ENCODE data around the gene SRSF5. TPM values are rescaled to one million over a fixed set of nuclear protein-coding genes. Genes with fewer than 3 reads are reported as not detected.
A peak's percentile ranks its signal among the peaks of the same experiment; 100 is the strongest.

The SRSF5 gene
- total and polyA plus RNA-seq, 2 of the 13 experiments (the other 11 are each of a cell fraction or from before 2014, with no cell fraction given) = 189 to 277 TPM

- TF ChIP-seq SAFB2 (CRISPR knock-in tag; IDR thresholded peaks at IDR 0.05; ENCODE audit: borderline replicate concordance, low read depth) (no peak), ZFY (CRISPR knock-in tag; IDR thresholded peaks at IDR 0.05) (peak; percentile 55; the same call in 1 of the 2 replicates), ZNF274 (CRISPR knock-in tag; IDR thresholded peaks at IDR 0.05) (no peak), PRDM4 (CRISPR knock-in tag; IDR thresholded peaks at IDR 0.05; ENCODE audit: borderline replicate concordance) (no peak), ZNF180 (CRISPR knock-in tag; IDR thresholded peaks at IDR 0.05; ENCODE audit: borderline replicate concordance, low read depth) (no peak), ARNTL (CRISPR knock-in tag; IDR thresholded peaks at IDR 0.05) (no peak), ZNF10 (CRISPR knock-in tag; IDR thresholded peaks at IDR 0.05; ENCODE audit: borderline replicate concordance, low read depth) (no peak), ZNF549 (CRISPR knock-in tag; IDR thresholded peaks at IDR 0.05) (no peak), MED1 (CRISPR knock-in tag; IDR thresholded peaks at IDR 0.05) (0 out of 2 replicates have a peak, but pooled peaks have one; percentile 18), CREM (IDR thresholded peaks at IDR 0.05) (no peak), CREM (CRISPR knock-in tag; IDR thresholded peaks at IDR 0.05) (no peak), MAFG (CRISPR knock-in tag; IDR thresholded peaks at IDR 0.05) (no peak), NPAS2 (CRISPR knock-in tag; IDR thresholded peaks at IDR 0.05; ENCODE audit: borderline replicate concordance) (no peak)
- TF ChIP-seq, protein P1, sequence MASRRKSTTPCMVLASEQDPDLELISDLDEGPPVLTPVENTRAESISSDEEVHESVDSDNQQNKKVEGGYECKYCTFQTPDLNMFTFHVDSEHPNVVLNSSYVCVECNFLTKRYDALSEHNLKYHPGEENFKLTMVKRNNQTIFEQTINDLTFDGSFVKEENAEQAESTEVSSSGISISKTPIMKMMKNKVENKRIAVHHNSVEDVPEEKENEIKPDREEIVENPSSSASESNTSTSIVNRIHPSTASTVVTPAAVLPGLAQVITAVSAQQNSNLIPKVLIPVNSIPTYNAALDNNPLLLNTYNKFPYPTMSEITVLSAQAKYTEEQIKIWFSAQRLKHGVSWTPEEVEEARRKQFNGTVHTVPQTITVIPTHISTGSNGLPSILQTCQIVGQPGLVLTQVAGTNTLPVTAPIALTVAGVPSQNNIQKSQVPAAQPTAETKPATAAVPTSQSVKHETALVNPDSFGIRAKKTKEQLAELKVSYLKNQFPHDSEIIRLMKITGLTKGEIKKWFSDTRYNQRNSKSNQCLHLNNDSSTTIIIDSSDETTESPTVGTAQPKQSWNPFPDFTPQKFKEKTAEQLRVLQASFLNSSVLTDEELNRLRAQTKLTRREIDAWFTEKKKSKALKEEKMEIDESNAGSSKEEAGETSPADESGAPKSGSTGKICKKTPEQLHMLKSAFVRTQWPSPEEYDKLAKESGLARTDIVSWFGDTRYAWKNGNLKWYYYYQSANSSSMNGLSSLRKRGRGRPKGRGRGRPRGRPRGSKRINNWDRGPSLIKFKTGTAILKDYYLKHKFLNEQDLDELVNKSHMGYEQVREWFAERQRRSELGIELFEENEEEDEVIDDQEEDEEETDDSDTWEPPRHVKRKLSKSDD (CRISPR knock-in tag; IDR thresholded peaks at IDR 0.05; ENCODE audit: low read depth) = peak; percentile 66; the same call in 1 of the 2 replicates
- TF ChIP-seq, protein P2, sequence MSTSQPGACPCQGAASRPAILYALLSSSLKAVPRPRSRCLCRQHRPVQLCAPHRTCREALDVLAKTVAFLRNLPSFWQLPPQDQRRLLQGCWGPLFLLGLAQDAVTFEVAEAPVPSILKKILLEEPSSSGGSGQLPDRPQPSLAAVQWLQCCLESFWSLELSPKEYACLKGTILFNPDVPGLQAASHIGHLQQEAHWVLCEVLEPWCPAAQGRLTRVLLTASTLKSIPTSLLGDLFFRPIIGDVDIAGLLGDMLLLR (CRISPR knock-in tag; IDR thresholded peaks at IDR 0.05) = no peak
- TF ChIP-seq, protein P3, sequence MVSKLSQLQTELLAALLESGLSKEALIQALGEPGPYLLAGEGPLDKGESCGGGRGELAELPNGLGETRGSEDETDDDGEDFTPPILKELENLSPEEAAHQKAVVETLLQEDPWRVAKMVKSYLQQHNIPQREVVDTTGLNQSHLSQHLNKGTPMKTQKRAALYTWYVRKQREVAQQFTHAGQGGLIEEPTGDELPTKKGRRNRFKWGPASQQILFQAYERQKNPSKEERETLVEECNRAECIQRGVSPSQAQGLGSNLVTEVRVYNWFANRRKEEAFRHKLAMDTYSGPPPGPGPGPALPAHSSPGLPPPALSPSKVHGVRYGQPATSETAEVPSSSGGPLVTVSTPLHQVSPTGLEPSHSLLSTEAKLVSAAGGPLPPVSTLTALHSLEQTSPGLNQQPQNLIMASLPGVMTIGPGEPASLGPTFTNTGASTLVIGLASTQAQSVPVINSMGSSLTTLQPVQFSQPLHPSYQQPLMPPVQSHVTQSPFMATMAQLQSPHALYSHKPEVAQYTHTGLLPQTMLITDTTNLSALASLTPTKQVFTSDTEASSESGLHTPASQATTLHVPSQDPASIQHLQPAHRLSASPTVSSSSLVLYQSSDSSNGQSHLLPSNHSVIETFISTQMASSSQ (IDR thresholded peaks at IDR 0.05; ENCODE audit: low read depth) = no peak
- TF ChIP-seq, protein P3 (CRISPR knock-in tag; IDR thresholded peaks at IDR 0.05; ENCODE audit: borderline replicate concordance) = no peak
- TF ChIP-seq, protein P4, sequence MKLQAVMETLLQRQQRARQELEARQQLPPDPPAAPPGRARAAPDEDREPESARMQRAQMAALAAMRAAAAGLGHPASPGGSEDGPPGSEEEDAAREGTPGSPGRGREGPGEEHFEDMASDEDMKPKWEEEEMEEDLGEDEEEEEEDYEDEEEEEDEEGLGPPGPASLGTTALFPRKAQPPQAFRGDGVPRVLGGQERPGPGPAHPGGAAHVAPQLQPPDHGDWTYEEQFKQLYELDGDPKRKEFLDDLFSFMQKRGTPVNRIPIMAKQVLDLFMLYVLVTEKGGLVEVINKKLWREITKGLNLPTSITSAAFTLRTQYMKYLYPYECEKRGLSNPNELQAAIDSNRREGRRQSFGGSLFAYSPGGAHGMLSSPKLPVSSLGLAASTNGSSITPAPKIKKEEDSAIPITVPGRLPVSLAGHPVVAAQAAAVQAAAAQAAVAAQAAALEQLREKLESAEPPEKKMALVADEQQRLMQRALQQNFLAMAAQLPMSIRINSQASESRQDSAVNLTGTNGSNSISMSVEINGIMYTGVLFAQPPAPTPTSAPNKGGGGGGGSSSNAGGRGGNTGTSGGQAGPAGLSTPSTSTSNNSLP (IDR thresholded peaks at IDR 0.05; ENCODE audit: low read depth, low read length) = no peak
These were observed 40.0 kb upstream of the SRSF5 start (continued) for GRCh38 chr14:69726761-69727511.

Measured in HepG2 (cell line).